OCI-LY3 (cell line): Measurements from ENCODE around the gene CALML4.

Experiments used
- CTCF ChIP-seq: fragments of 200-600, 300-600 bp; sonication (generic); IDR thresholded peaks from 2 replicates; pipeline ENCODE4 v1.5.1; 2014; ENCODE audit warnings: antibody characterized with exemption, low read length, low read depth
- EZH2phosphoT487 ChIP-seq: fragments of 200-600 bp; shearing (Covaris generic); IDR thresholded peaks from 2 replicates; pipeline ENCODE4 v1.6.1; 2018; ENCODE audit warnings: antibody characterized with exemption, mixed run types, low read depth

GRCh38 chr15:68232937-68233336, 27.8 kb upstream of the CALML4 start:
- TF ChIP-seq CTCF (no peak), EZH2phosphoT487 (no peak)
